Right renal pelvis (tissue), 4 donors: ENCODE measurements around the gene USP51. TPM values are rescaled to one million over a fixed set of nuclear protein-coding genes. Genes with fewer than 3 reads are reported as not detected.
"Not testable (repeated sequence)": the region's sequence is repeated elsewhere in the genome, so short reads cannot be mapped to it uniquely, and the experiment has no call there.

Experiments used
- DNase-seq, 4 donors: peaks; one replicate each; pipeline ENCODE4 v3.0.0-alpha.2; 2013; ENCODE audit warnings: low read depth in 4 of 4, low spot score in 3 of 4, missing footprints in 1 of 4
- polyA plus RNA-seq, 4 donors: library from polyadenylated mRNA; unstranded; fragments of 120-200 nt; gene quantifications; one replicate each; pipeline ENCODE4 v1.2.1, GENCODE V29; 2013; ENCODE audit not compliant: insufficient read length in 4 of 4

Gene USP51
- polyA plus RNA-seq, 4 donors, result 11.0 to 12.8 (median 12.5) TPM

DNA sequence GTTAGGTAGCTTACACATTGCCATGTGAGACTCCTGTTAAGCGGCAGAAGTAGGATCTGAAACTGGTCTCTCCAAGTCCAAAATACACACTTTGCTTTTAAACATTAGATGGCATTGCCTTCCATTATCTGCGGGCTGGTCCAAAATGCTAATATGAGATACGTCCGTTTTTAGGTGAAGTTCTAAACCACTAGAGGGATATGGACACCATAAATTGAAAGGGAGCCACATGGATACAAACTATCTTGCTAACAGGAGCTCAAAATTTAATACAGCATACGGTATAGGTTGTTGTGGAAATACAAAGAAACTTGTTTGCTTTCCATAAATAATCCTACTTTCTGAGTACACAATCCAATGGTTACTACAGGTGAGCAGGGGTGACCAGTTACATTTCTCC lies 23.9 kb downstream of the USP51 start:
- not testable (repeated sequence) for DNase-seq

DNA sequence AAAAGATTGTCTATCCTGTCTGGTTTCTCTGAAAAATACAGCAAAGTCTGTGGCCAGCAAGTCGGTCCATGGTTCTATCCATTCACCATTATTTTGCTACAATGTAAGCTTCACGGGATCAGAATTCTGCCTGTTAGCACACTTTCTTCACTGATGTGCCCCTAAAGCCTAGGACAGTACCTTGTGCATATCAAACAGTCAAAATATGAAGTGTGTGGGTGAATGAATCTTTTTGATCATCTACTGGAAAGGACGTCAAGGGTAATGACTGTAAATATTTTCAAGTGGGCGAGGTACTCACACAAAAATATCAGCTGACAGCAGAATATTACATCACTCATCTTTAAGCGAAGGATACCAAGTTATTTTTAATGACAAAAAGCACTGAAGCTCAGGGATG lies 24.5 kb downstream of the USP51 start:
- DNase-seq, result not testable (repeated sequence)

DNA sequence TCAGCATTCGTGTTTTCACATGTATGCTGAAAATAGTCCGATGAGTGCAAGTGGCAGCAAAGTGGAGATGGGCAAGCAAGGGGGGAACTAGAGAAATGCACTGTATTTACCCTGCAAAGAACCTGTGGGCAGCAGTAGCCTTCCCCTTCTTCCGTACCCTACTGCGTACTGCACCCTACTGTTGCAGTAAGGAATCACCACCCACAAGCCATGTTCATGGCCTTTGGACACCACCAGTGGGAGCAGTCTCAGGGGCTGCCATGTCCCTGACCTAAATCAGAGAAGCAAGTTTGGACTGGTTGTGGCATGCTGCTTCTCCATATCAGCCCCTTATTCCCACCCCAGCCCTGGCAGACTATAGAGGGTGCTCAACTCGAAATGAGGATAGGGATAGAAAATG lies 25.6 kb downstream of the USP51 start:
- DNase-seq, result not testable (repeated sequence)

DNA sequence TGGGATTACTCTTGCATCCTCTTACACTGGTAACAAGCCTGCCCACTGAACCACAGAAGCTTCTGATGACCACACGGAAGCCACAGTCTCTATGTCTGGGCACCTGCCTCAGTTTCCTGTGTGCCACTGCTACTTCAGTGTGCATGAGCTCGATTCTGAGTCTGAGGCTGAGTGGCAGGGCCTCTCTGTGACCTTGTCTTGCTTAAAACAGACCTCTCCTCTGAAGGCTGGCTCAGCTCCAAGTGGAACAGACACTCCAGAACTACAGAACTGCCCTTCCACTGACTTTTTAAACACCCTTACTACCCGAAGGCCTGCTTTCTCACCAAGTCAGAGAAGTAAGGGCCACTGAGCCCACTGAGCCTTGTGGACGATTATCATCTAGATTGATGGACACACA lies 29.7 kb downstream of the USP51 start:
- not testable (repeated sequence) for DNase-seq

DNA sequence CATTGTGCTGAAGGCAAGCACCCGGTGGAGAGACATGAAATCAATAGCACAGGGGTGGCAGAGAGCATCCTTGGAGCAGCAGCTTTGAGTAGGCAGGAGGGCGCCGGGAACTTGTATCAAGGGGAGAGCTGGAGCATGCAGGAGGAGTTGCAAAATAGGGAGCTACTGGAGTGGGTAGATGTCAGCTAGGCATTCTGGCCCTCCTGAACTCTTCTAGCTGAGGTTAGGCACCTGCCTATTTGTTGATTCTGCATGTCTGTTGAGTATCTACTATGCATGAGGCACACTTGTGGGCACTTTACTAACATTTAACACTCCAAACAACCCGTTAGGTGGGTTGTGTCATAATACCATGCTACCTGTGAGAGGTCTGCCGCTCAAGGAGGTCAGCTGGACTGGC lies 30.2 kb downstream of the USP51 start:
- DNase-seq, result not testable (repeated sequence)

DNA sequence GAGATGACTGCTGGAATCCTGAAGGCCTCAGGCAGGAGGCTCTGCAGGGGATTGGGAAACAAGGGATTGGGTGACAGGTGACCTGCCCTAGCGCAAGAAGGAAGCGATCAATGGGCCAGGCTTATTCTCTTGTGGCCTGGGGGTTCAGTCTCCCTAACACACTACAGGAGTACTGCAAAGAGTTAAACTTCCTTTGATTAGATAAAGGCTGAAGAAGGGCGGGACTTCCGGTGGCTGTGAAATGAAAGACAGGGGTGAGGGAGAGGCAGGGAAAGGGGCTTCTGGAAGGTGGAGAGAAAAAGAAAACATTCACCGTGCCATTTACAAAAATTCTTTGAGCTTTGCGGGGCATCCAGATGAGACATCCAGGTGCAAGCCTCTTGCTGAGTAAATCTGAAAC lies 33.9 kb downstream of the USP51 start:
- not testable (repeated sequence) for DNase-seq

DNA sequence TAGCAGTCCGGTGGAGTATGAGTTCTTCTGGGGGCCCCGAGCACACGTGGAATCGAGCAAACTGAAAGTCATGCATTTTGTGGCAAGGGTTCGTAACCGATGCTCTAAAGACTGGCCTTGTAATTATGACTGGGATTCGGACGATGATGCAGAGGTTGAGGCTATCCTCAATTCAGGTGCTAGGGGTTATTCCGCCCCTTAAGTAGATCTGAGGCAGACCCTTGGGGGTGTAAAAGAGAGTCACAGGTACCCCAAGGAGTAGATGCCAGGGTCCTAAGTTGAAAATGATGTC lies 36.9 kb downstream of the USP51 start:
- DNase-seq, result no peak

DNA sequence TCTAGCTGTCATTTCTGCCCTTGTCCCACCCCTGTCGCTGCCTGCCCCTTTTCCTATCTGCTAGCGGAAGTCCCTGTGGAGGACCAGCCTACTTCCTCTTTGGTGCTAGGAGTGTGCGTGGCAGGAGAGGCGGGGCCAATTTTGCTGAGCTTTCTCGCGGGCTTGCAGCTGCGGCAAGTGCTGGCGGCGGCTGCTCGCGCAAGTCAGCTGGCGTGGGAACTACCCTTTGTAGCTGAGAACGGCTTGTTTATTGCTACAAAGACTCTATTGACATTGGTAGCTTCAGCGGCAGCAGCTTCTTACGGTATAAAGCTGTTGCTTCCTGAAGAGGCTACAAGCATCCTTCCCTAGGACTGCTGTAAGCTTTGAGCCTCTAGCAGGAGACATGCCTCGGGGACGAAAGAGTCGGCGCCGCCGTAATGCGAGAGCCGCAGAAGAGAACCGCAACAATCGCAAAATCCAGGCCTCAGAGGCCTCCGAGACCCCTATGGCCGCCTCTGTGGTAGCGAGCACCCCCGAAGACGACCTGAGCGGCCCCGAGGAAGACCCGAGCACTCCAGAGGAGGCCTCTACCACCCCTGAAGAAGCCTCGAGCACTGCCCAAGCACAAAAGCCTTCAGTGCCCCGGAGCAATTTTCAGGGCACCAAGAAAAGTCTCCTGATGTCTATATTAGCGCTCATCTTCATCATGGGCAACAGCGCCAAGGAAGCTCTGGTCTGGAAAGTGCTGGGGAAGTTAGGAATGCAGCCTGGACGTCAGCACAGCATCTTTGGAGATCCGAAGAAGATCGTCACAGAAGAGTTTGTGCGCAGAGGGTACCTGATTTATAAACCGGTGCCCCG lies 37.4 kb downstream of the USP51 start, which contains the start of gene MAGEH1:
TSS of gene MAGEH1 (plus strand) at position 138 of the 843 bp plus-strand sequence. CDS start at position 386, 248 bp downstream.
- DNase-seq, result peak; percentile 60 to 69 (median 60)

DNA sequence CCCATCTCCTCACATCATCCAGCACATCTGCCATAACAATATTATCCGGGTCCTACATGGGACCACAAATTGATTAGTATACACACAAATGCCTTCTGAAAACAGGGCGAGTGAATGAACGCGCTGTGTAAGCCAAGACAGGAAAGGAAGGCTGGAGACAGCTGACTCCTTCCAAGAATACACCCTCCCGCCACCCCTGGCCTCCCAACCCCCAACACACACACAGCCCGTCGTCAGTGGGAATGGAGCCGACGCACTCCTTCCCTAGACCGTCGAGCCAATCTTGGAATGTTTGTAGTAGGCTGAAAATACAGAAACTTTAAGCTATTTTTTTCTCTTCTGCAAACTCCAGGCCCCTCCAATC lies 38.0 kb downstream of the USP51 start:
- no peak for DNase-seq

DNA sequence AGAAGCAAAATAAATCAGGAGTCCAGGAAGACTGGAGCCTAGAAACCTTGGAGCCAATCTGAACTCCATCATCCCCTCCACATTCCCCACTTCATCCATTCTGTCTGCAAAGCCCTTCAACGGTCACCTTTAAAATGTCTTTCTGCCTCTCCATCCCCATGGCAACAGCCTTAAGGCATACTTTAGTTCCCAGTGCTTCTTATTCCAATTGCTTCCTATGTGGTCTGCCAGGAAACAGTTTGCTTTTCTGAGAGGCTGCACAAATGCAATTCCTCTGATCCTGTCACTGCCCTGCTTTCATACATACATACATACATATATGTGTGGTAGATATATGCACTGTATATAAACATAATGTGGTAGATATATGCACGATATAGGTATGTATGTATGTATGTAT lies 38.5 kb downstream of the USP51 start:
- DNase-seq, result no peak

DNA sequence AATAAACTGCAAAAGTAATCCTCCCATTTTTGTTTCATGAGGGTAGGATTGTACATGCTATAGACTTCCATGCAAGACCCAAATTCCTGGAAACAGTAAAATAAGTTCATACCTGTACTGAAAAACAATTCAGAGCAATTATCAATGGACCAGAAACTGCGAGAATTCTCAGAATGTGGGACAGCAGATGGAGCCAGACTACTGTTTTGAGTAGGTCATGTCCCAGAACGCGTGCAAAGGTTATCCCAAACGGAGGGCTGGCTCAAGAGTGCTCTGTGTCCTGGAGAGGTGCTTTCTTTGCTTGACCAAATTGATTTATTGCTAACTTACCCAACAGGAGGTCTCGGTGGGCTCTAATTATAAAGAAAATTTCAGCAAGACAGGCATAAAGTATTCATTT lies 39.4 kb downstream of the USP51 start:
- no peak for DNase-seq

DNA sequence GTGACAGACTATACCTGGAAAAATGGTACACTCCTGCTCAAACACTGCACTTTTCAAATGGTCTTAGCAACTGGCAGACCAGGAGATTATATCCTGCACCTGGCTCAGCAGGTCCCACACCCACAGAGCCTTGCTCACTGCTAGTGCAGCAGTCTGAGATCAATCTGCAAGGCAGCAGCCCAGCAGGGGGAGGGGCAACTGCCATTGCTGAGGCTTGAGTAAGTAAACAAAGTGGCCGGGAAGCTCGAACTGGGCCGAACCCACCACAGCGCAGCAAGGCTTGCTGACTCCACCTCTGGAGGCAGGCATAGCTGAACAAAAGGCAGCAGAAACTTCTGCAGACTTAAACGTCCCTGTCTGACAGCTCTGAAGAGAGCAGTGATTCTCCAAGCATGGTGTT lies 46.2 kb downstream of the USP51 start:
- DNase-seq, result not testable (repeated sequence)

Other genes with a start within 250 kb of the USP51 start
- gene PAGE3, start 224.9 kb downstream of the USP51 start, polyA plus RNA-seq, result not detected
- gene MAGEH1, start 37.7 kb downstream of the USP51 start, polyA plus RNA-seq, result 10 to 100 TPM; 73.1 to 83.5 (median 79.3) TPM
- not detected for gene FOXR2, start 133.6 kb upstream of the USP51 start, polyA plus RNA-seq
- 10 to 100 TPM; 37.5 to 47.0 (median 42.0) TPM for gene RRAGB, start 227.9 kb upstream of the USP51 start, polyA plus RNA-seq